Measurements from ENCODE around the gene TMEM151B.

Gene TMEM151B

DNA sequence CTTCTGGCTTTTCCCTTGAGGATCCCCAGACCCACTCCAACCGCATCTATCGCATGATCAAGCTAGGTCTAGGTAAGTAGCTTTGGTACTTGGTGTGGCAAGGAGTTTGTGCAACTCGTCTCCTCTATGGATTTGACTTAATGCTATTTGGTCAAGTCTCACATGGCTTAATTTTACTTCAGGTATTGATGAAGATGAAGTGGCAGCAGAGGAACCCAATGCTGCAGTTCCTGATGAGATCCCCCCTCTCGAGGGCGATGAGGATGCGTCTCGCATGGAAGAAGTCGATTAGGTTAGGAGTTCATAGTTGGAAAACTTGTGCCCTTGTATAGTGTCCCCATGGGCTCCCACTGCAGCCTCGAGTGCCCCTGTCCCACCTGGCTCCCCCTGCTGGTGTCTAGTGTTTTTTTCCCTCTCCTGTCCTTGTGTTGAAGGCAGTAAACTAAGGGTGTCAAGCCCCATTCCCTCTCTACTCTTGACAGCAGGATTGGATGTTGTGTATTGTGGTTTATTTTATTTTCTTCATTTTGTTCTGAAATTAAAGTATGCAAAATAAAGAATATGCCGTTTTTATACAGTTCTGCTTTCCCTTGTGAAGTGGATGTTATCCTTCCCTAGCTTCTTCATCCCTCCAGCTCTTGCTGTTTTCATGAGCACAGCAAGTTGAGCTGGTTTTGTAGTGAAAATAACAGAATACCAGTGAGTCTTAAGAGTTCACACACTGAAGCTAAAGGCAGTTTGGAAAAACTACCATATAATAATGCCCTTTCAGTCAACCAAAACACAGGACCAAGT lies 16.7 kb upstream of the TMEM151B start:
- peak; percentile 63 for DNase-seq

DNA sequence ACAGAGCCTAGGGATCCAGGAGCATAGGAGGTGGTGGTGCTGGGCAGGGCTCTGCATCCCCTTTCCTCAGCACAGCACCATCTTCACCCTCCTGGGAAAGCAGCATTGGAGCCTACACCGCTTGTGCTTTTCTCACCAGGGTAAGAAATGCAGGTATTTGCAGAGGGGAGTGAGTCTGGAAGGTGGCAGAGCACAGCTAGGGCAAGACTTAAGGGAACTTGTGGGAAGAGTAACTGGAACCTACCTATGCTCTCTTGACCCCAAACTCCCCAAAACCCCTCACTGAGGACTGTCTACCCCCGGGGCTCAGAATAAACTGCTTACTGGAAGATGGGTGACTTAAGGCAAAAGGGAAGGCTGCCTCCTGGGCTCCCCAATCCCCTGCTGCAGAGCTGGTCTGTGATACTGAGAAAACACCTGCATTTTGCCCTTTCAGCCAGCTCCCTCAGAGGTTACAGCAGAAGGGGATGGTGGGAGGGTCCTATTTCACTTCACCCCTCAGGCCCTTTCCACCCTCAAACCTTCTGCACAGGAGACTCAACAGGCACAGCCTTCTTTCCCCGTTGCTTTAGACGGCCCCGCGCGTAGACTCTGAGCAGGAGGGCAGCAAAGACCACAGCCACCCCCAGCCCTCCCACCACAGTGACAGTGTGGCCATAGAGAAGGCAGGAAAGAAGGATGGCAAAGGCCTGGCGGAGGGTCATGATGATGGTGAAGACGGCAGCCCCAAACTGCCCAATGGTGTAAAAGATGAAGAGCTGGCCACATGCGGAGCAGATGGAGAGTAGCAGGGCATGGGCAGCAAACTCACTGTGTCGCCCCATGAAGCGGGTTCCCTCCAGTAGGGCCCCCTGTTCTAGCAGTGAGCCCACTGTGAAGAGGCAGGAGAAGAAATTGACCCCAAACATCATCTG lies 15.8 kb upstream of the TMEM151B start:
- no peak for DNase-seq

DNA sequence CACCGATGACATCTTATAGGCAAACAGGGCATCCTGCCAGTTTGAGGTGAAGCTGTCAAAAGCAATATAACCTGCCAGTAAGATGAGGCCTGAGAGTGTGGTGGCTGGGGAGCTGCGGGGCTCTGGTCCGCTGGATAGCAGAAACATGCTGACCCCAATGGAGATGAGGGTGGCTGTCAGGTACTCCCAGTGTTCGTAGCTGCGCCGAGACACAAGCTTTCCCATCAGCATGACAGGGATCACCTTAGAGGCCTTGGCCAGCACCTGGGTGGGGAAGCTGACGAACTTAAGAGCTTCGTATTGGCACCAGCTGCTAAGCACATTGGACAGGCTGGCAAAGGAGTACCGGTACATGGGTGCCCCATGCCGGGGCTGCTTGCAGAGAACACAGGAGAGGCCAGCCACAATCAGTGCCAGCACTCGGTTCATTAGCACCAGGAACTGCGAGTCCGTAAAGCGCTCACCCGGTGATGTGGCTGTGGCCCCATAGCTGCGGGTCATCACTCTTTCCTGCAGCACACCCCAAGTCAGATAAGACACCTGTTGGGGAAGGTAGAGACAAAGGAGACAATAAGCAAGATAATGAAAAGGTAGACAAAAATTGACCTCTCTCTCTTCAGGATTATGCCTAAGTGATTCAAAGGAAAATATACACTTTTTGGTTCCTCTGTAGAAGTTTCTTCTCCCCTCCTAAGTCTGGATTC lies 15.0 kb upstream of the TMEM151B start:
- no peak for DNase-seq

DNA sequence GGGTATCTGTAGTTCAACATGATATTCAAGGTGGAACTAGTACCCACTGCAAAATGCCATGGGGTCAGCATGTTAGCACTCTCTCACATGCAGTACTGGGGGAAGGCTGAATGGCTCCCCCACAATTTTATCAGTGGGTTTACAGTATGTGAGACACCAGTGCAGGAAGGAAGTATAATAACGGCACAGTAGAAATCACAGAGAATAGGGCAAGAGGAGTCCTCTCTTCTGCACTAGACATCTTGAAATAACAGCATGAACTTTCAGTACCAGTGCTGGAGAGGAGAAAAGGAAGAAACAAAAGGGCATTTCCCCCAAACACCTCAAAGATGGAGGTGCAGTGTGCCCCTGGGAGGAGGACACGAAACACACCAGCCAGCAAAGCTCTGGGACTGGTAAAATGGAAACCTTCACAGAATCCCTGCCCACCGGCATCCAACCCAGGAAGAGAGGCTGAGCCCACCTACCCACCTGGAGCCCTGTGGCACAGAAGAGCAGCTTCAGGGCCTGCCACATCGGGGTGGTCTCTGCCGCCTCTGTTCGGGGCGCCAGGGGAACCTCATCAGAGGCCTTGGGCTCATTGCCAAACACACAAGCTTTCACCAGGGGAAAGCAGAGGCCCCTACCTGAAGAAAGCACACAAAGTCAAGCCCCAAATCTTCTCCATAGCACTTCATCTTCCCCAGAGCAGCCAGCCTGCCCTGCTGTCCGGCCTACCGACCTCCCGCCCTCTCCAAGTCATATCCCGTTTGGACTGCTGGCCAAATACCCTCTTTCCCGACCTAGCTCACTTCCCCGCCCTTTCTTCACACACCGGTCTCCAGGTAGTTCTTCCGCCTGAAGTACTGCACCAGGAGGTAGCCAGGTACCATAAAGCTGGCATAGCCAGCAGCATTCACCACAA lies 14.1 kb upstream of the TMEM151B start:
- DNase-seq = no peak

DNA sequence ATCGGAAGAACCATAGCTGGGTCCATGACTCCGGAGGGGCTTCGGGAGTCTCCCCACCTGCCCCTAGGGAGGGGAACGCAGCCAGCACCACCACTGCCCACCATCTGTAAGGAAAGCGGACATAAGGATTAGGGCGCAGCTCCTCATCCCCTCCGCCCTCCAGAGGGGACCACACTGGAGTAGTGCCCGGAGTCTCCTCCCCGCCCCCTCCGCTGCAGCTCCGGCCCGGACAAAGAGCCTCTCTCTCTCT lies 13.6 kb upstream of the TMEM151B start:
- no peak for DNase-seq

DNA sequence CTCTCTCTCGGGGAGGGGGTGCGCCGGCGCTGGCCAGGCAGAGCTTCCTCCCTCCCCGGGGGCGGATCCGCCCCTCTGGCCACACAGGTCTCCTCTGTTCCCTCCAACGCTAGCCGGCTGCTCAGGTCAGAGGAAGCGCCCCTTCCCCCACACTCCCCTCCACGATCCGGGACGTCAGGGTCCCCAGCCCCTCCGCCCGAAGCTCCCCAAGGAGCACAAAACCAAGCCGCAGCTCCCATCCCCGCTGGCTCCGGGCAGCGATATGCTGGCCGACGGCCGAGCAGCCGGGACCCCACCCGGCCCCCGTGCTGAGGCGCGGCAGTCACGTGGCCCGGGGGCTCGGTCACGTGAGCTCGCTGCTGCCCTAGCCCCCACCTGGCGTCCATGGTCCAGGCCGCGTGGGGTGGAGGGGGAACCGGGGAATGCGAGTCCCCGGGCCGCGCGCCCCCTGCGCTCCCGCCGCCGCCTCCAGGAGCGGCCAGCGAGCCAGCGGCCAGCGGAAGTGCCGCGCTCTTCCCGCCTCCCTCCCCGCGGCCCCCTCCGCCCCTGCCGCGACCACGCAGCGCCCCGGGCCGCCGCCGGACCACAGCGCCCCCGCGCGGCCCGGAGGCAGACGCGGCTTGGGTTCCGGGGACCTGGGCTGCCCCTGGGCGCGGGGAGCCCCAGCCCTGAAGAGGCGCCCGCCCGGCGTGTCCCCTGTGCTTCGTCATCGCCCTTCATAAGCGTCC lies 13.1 kb upstream of the TMEM151B start, which contains the start of gene SLC35B2:
Gene SLC35B2, minus strand, starts transcription at position 504 of the 728 bp plus-strand sequence. Its CDS starts 118 bp downstream, at position 386.
- peak; percentile 55 for DNase-seq

DNA sequence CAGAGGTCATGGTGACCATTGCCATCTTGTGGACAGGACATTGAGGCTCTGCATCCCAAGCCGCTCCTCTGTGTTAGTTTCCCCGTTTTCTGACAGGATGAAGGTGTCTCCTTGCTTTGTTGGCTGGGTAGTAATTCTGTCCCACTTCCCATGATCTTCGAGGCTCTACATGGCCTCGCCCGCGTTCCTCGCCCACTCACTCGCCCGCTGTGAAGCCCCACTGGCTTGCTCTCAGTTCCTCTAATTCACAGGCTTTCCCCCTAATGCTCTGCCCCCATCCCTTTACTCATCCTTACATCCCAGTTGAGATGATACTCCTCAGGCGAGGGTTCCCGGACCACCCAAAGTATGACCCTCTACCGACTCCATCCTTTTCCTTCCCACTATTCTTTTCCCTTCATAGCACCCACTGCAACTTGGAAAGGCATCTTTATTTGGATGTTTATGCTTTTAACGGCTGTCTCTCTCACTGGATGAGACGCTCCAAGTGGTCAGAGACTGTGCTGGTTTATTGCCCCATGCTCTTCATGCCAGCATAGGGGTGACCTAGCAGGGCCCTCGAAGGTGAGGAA lies 12.4 kb upstream of the TMEM151B start:
- no peak for DNase-seq

DNA sequence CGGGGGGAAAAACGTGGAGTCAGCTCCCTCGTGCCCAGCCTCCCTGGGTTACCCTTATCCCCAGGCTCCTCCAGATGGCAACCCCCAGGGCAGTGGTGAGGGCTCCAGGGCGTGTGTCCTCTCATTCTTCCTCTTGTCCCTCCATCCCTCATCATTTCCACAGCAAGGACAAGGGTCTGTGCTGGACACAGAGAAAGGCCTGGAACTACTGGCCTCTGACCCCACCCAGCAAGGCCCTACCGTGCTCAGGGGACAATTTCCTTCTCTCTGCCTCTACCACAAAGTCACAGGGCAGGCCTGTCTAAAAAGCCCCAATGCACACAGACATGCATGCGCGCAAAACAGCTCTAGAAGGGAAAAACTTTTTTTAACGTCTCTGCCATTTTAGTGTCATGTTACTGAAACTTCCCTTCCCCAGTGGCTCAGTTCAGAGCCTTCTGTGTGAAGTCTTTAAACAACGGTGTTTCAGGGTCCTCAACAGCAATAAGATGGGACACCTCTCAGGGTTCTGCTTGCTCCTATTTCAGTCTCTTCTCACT lies 11.9 kb upstream of the TMEM151B start:
- DNase-seq = no peak

DNA sequence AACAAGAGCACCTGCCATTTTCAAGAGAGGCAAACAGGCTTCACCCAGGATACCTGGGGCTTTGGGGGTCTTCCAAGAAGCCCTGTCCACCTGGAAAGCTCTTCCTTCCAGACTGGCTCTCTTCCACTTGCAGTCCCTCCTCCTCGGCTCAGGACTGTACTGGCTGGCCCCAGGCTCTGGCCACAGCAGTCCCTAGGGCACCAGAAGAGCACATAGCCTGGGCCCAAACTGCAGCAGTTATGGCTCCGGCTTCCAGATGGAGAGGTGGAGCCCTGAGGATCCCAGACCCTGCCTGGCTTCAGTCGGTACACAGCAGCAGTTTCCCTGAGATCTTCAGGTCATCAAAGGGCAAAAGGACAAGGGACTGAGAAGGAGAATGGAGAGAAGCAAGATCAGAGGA lies 11.3 kb upstream of the TMEM151B start:
- no peak for DNase-seq

DNA sequence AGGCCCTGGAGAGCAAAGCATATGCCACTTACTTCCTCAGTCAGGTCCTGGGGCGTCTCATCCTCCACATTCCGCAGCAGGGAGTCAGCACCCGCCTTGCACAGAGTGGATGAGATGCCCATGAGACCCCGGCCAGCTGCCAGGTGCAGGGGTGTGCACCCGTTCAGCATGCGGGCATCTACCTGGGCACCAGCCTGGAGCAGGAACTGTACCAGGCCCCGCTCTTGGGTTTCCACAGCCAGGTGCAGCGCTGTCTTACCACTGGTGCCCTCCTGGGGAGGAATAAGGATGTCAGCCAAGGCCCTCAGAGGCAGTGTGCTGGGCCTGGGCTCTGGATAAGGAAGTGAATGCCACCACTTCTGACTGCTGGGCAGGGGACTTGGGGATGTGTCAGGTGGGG lies 10.2 kb upstream of the TMEM151B start:
- DNase-seq = no peak

DNA sequence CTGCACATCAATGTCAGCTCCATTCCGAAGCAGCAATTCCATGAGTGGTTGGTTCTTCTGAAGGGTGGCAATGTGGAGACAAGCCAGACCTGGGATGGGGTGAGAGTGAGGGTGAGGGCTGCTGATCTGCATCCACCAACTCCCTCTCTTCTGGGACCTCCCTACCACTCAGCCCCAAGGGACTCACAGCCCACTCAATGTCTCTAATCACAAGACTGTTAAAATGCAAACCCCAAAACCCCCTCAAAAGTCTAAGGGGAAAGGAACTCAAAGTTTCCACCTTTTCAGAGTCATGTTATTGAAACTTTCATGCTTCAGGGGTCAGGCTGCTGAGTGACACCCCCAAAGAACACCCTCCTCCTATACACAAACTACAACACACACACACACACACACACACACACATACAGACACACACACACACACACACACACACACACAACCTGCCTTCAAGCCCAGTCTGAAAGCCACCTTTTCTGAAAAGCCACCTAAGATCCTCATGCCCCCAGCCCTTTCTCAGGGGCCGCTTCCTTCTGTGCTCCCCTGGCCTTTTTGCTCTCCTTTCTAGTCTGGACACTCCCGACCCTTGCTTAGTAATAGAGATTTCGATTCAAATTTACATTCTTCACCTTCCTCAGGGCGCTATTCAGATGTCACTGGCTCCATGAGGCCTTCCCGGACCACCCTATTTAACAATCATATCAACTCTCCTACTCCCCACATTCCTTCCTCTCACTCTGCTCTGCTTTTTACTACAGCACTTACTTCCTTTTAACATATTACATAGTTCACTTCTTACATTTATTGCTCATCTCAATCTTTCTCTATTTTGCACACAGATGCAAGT lies 9.6 kb upstream of the TMEM151B start:
- DNase-seq = no peak

DNA sequence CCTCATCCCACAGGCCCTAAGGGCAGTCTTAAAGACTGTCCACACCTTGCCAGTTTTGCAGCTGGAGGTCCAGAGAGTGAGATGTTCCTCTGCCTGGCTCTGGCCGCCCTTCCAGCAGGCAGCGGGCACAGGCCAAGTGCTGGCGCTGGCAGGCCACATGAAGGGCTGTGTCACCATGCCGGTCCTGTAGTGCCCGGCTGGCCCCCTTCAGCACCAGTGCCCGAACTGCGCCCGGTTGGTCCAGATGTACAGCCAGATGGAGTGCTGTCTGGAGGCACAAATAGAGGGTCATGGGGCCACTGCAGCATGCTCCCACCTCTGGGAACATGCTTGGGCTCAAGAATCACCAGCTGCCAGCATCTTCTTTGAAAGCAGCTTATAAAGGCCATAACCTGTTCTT lies 8.7 kb upstream of the TMEM151B start:
- no peak for DNase-seq

DNA sequence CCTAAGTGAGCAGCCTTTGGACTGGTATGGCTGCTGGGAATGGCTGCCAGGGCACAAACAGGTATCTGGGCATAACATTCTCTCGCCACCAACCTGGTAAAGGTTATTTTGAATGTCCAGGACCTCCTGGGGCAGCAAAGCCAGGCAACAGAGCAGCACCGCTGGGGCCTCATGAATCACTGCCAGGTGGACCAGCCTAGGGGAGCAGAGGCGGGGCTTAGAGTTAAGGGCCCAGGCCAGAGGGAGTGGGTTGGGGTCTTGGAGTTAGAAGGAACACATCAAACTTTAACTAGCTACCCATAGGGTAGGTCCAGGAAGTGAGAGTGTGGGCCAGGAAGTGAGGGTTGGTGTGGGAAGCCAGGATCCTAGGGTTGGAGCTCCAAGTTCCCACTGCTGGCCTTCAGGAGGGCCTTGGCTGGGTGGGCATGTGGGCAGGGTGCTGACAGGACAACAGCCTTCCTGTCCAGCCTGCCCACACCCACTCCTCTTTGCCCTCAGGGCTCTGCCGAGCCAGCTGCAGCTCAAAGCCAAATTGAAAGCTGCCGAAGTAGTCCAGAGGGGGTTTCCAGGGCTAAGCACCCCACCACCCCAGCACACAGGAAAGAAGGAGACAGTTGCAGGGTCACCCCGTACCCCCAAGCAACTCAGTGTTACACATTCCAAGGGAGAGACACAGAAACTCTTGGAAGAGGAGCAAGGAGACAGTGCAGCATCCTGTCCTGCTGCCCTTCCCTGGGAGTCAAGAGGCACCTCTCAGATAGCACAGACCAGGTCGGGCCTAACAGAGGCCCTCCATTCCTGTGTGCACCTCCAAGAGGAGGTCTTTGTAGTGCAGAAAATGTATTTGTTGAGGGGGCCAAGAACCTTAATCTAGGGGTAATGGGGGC lies 7.5 kb upstream of the TMEM151B start:
- no peak for DNase-seq

DNA sequence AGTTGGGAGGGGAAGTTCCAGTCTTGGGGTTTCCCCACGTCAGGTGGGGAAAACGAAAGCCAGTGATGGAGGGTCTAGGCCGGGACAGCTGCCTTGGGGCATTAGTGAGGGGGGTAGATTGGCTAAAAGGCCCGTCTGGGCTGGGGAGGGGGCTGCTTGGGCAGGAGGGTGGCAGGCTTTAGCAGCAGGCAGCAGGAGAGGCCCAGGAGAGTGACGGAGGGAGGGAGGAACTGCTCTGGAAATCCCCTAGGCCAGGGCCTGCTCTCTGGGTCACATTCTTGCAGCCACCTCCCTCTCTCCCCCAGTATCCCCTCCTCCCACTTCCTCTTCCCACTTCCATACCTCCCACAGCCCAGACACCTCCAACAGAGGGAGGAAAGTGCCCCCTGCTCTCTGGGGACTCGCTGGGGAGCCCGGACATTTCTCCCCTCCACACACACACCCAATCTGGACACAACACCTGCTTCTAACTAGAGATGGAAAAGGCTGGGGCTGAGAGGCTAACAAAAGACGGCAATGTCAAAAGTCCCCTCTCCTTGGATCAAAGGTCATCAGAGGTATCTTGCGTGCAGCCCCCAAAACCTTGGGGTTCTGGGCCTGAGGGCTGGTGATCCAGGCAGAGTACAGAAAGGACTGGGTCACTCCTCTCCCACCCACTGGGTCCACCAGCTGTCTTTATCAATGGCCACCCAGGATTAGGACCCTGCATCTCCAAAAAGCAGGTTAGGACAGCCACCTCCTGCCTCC lies 6.7 kb upstream of the TMEM151B start:
- DNase-seq = peak; percentile 41

DNA sequence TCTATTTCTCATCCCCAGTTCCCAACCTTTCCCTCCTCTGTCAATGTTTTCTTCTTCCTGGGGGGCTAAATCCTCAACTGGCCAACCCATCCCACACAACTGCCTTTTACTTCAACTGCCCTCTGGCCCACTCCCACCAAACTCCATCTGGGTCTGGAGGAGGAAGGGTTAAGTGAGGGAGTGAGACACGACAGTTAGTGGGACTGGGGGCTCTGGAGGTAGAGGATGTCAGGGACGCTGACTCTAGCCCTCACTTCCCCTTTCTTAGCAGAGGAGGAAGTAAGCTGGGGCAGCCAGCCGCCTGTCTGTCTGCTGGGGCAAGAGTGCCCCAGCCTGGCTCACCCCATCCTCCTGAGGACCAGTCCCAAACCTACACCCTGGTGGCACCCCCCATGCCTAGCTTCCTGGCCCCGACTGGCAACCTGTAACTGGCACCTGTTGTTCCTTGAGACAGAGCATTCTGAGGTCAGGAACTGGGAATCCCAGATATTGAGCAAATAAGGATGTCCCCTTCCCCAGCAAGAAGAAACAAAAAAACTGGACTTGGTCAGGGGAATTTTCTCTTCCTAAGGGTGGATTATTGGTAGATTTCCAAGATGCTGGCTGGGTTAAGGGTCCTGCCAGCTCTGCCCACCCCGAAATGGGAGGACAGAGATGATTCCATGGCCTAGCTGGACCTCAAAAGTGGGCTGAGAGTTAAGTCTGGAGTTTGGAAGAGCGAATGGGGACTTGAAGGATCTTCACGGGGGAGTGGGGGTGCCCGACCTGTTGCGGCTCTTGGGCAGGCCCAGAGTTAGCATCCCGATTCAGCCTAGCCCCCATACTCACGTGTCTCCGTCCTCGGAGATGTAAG lies 5.9 kb upstream of the TMEM151B start:
- DNase-seq = peak; percentile 33

DNA sequence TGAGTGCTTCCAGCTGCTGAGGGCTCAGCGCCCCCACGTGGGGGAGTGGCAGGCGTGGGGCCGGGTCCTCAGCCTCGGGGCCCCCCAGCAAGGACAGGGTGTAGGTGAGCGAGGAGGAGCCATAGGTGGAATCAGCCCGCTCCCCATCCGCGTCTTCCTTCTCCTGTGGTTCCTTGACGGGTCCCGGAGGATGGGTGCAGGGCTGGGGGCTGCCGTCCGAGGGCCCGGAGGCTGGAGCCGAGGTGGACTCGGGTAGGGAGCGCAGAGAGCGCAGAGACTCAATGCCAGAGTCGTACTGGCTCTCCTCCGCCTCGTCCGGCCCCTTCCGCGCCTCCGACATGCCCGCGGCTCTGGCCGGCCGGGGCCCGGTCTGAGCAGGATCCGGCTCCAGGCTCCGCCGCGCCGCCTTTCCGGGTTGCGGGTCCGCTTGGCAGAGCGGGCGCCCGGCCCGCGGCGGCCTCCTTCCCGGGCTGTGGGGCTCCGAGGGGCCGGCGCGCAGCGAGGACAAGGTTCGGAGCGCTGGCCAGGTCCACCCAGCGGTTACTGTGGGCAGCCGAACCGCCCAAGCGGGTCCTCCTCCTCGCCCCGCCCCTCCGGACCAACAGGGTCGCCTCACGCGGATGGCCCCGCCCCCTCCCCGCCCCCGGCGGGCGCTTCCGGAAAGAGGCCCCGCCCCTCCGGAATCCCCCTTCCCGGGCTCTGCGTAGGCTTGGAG lies 5.1 kb upstream of the TMEM151B start, which contains the start of gene NFKBIE:
Gene NFKBIE, minus strand, starts transcription at position 545 of the 715 bp plus-strand sequence. Its CDS starts 205 bp downstream, at position 340.
- peak; percentile 95 for DNase-seq
